Measurements from ENCODE around the gene DYNLT4. TPM values are rescaled to one million over a fixed set of nuclear protein-coding genes. Genes with fewer than 3 reads are reported as not detected.

Gene DYNLT4
- total and polyA plus RNA-seq, 2 of the 13 experiments (the other 11 are each of a cell fraction or from before 2014, with no cell fraction given): 0.77 TPM; not detected in 1

DNA sequence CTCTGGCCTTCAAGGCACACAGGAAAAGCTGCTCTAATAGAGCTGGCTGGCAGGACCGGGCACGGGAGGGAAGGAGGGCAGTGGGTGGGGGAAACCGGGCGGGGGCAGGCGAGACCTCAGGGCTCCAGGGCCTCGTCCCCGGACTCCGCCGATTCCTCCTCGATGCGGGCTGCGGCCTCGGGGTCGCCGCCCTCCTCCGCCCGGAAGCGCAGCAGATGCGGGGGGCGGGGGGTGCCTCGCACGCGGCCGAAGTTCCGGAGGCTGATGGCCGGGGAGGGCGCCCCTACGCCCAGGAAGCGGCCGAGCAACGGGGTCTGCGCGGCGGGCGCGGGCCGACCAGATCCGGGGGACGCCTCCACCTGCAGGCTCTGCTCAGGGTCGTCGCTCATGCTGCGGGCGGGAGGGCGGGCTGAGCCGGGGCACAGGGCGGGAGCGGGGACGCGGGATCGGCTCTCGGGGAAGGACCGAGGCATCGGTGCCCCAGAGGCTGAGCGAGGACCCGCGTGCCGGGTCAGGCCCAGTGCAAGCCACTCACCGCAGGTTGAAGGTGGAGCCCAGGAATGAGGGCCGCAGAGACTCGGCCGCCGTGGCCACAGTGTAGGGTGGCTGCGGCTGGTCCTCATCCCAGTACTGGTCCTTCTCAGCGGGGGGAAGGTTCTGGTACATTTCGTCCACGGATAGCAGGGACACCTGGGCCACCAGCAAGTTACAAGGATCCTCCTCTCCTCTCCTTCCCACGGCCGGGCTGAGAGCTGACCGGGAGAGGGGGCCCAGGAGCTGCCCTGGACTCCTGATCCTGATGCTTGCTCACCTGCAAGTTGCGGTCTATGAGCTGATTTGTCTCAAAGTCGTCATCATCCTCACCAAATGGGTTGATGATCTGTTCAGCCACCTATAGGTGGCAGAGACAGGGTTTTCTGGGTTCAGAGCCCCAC lies 22.8 kb downstream of the DYNLT4 start (continued):
- TF ChIP-seq, protein P1, sequence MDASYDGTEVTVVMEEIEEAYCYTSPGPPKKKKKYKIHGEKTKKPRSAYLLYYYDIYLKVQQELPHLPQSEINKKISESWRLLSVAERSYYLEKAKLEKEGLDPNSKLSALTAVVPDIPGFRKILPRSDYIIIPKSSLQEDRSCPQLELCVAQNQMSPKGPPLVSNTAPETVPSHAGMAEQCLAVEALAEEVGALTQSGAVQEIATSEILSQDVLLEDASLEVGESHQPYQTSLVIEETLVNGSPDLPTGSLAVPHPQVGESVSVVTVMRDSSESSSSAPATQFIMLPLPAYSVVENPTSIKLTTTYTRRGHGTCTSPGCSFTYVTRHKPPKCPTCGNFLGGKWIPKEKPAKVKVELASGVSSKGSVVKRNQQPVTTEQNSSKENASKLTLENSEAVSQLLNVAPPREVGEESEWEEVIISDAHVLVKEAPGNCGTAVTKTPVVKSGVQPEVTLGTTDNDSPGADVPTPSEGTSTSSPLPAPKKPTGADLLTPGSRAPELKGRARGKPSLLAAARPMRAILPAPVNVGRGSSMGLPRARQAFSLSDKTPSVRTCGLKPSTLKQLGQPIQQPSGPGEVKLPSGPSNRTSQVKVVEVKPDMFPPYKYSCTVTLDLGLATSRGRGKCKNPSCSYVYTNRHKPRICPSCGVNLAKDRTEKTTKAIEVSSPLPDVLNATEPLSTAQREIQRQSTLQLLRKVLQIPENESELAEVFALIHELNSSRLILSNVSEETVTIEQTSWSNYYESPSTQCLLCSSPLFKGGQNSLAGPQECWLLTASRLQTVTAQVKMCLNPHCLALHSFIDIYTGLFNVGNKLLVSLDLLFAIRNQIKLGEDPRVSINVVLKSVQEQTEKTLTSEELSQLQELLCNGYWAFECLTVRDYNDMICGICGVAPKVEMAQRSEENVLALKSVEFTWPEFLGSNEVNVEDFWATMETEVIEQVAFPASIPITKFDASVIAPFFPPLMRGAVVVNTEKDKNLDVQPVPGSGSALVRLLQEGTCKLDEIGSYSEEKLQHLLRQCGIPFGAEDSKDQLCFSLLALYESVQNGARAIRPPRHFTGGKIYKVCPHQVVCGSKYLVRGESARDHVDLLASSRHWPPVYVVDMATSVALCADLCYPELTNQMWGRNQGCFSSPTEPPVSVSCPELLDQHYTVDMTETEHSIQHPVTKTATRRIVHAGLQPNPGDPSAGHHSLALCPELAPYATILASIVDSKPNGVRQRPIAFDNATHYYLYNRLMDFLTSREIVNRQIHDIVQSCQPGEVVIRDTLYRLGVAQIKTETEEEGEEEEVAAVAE (CRISPR knock-in tag; IDR thresholded peaks at IDR 0.05; ENCODE audit: borderline replicate concordance): no peak
- TF ChIP-seq ZNF383 (CRISPR knock-in tag; IDR thresholded peaks at IDR 0.05; ENCODE audit: borderline replicate concordance) (0 out of 2 replicates have a peak, but pooled peaks have one; percentile 58), JUND (CRISPR knock-in tag; IDR thresholded peaks at IDR 0.05) (peak; percentile 62), ONECUT2 (CRISPR knock-in tag; IDR thresholded peaks at IDR 0.05) (no peak), ZNF775 (CRISPR knock-in tag; IDR thresholded peaks at IDR 0.05; ENCODE audit: borderline replicate concordance) (no peak), ZNF713 (CRISPR knock-in tag; IDR thresholded peaks at IDR 0.05) (no peak), ZBTB38 (CRISPR knock-in tag; IDR thresholded peaks at IDR 0.05) (peak; percentile 20; the same call in 1 of the 2 replicates), ATF7-NPFF (CRISPR knock-in tag; IDR thresholded peaks at IDR 0.05; ENCODE audit: low read depth) (peak; percentile 95), HOXA7 (CRISPR knock-in tag; IDR thresholded peaks at IDR 0.05) (no peak), CBFB (CRISPR knock-in tag; IDR thresholded peaks at IDR 0.05) (peak; percentile 30; the same call in 1 of the 2 replicates), ZNF30 (CRISPR knock-in tag; IDR thresholded peaks at IDR 0.05) (0 out of 2 replicates have a peak, but pooled peaks have one; percentile 50), MTA1 (CRISPR knock-in tag; IDR thresholded peaks at IDR 0.05; ENCODE audit: borderline replicate concordance) (peak; percentile 42; the same call in 1 of the 2 replicates)
- TF ChIP-seq, protein P2, sequence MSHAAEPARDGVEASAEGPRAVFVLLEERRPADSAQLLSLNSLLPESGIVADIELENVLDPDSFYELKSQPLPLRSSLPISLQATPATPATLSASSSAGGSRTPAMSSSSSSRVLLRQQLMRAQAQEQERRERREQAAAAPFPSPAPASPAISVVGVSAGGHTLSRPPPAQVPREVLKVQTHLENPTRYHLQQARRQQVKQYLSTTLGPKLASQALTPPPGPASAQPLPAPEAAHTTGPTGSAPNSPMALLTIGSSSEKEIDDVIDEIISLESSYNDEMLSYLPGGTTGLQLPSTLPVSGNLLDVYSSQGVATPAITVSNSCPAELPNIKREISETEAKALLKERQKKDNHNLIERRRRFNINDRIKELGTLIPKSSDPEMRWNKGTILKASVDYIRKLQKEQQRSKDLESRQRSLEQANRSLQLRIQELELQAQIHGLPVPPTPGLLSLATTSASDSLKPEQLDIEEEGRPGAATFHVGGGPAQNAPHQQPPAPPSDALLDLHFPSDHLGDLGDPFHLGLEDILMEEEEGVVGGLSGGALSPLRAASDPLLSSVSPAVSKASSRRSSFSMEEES (CRISPR knock-in tag; IDR thresholded peaks at IDR 0.05): no peak; the same call in 1 of the 2 replicates
- TF ChIP-seq, protein P3, sequence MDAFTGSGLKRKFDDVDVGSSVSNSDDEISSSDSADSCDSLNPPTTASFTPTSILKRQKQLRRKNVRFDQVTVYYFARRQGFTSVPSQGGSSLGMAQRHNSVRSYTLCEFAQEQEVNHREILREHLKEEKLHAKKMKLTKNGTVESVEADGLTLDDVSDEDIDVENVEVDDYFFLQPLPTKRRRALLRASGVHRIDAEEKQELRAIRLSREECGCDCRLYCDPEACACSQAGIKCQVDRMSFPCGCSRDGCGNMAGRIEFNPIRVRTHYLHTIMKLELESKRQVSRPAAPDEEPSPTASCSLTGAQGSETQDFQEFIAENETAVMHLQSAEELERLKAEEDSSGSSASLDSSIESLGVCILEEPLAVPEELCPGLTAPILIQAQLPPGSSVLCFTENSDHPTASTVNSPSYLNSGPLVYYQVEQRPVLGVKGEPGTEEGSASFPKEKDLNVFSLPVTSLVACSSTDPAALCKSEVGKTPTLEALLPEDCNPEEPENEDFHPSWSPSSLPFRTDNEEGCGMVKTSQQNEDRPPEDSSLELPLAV (CRISPR knock-in tag; conservative IDR thresholded peaks at IDR 0.05; ENCODE audit: low read depth): no peak
- TF ChIP-seq, protein P4, sequence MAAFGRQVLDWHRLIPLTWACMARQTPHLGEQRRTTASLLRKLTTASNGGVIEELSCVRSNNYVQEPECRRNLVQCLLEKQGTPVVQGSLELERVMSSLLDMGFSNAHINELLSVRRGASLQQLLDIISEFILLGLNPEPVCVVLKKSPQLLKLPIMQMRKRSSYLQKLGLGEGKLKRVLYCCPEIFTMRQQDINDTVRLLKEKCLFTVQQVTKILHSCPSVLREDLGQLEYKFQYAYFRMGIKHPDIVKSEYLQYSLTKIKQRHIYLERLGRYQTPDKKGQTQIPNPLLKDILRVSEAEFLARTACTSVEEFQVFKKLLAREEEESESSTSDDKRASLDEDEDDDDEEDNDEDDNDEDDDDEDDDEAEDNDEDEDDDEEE (CRISPR knock-in tag; IDR thresholded peaks at IDR 0.05): no peak
- TF ChIP-seq, protein P5, sequence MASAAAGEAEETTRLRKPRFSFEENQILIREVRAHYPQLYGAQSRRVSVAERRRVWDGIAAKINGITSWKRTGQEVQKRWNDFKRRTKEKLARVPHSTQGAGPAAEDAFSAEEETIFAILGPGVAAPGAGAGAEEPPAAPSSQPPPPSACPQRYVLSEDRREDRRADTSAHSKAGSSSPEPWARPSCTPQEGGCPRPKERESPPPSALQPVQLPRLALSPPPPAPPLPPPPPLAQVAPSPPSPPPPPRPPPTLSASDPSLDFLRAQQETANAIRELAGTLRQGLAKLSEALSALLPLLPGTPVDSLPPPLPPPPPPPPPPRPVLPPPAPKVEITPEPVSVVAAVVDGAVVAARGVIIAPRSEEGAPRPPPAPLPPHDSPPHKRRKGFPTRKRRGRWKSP (CRISPR knock-in tag; IDR thresholded peaks at IDR 0.05): peak; percentile 44; the same call in 1 of the 2 replicates
